ENCODE data around the gene TMEM219.
"Not testable (repeated sequence)": the region's sequence is repeated elsewhere in the genome, so short reads cannot be mapped to it uniquely, and the experiment has no call there.

TMEM219 gene

GRCh38 chr16:30017277-30017656 lies 55.4 kb downstream of the TMEM219 start:
- no peak overlapping the region for H3K4me3 ChIP-seq (ENCODE audit: low read depth, low read length)
- DNase-seq (ENCODE audit: low read depth) = no peak
- TF ChIP-seq, protein P1, sequence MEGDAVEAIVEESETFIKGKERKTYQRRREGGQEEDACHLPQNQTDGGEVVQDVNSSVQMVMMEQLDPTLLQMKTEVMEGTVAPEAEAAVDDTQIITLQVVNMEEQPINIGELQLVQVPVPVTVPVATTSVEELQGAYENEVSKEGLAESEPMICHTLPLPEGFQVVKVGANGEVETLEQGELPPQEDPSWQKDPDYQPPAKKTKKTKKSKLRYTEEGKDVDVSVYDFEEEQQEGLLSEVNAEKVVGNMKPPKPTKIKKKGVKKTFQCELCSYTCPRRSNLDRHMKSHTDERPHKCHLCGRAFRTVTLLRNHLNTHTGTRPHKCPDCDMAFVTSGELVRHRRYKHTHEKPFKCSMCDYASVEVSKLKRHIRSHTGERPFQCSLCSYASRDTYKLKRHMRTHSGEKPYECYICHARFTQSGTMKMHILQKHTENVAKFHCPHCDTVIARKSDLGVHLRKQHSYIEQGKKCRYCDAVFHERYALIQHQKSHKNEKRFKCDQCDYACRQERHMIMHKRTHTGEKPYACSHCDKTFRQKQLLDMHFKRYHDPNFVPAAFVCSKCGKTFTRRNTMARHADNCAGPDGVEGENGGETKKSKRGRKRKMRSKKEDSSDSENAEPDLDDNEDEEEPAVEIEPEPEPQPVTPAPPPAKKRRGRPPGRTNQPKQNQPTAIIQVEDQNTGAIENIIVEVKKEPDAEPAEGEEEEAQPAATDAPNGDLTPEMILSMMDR (conservative IDR thresholded peaks at IDR 0.05; ENCODE audit: low read depth, low read length) = no peak

DNA sequence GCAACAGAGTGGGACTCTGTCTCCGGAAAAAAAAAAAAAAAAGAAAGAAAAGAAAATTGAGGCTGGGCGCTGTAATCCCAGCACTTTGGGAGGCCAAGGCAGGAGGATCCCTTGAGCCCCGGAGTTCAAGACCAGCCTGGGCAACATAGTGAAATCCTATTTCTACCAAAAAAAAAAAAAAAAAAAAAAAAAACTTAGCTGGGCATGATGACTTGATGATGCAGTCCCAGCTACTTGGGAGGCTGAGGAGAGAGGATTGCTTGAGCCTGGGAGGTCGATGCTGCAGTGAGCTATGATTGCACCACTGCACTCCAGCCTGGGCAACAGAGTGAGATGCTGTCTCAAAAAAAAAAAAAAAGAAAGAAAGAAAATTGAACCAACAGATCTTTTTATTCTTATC lies 56.1 kb downstream of the TMEM219 start:
- DNase-seq (ENCODE audit: low read depth); H3K4me3 ChIP-seq (ENCODE audit: low read depth, low read length): not testable (repeated sequence)

- TF ChIP-seq, protein P1 (conservative IDR thresholded peaks at IDR 0.05; ENCODE audit: low read depth, low read length) = no peak
- peak; percentile 34 for DNase-seq (ENCODE audit: low read depth)
- no peak overlapping the region for H3K4me3 ChIP-seq (ENCODE audit: low read depth, low read length)
These were observed 56.9 kb downstream of the TMEM219 start for GRCh38 chr16:30018731-30019158.

Data from choroid plexus epithelial cell (primary cell).